ENCODE results near the gene NFIC. TPM values are rescaled to one million over a fixed set of nuclear protein-coding genes. Genes with fewer than 3 reads are reported as not detected.
"Not testable (repeated sequence)": the region's sequence is repeated elsewhere in the genome, so short reads cannot be mapped to it uniquely, and the experiment has no call there.

NFIC gene
- total RNA-seq, 2 donors from 2014 or later: 10.4 to 23.1 TPM

DNA sequence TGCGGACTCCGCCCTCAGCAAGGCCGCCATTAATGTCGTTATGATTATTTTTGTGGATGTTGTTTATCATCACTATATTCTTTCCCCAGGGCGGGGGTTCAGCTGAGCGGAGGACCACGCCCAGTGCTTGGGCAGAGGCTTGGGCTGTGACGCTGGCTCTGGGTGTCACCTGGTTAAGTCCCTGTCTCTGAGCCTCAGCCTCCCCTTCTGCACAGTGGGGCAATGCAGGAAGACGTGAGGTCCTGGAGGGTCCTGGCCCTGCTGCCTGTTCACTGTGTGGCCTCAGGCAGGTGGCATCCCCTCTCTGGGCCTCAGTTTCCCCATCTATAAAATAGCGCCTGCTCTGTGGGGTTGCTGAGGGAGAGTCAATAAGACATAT, 32.5 kb downstream of the NFIC start:
- H3K36me3 Mint-ChIP-seq: no peaks in the 10 kb centered on the region
- ATAC-seq: no peak
- no peak for DNase-seq (ENCODE audit: low spot score in 2 of 2)
- no peaks in the 10 kb centered on the region for H3K9me3 Mint-ChIP-seq
- no peak overlapping the region for H3K27ac Mint-ChIP-seq

DNA sequence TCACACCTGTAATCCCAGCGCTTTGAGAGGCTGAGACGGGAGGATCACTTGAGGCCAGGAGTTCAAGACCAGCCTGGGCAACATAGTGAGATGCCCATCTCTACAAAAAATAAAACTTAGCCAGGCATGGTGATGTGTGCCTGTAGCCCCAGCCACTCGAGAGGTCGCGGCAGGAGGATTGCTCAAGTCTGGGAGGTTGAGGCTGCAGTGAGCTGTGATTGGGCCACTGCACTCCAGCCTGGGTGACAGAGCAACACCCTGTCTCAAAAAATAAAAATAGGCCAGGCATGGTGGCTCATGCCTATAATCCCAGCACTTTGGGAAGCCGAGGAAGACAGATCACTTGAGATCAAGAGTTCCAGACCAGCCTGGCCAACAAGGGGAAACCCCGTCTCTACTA, 32.9 kb downstream of the NFIC start:
- ATAC-seq; H3K9me3 Mint-ChIP-seq; H3K27ac Mint-ChIP-seq; H3K36me3 Mint-ChIP-seq; DNase-seq (ENCODE audit: low spot score in 2 of 2): not testable (repeated sequence)

DNA sequence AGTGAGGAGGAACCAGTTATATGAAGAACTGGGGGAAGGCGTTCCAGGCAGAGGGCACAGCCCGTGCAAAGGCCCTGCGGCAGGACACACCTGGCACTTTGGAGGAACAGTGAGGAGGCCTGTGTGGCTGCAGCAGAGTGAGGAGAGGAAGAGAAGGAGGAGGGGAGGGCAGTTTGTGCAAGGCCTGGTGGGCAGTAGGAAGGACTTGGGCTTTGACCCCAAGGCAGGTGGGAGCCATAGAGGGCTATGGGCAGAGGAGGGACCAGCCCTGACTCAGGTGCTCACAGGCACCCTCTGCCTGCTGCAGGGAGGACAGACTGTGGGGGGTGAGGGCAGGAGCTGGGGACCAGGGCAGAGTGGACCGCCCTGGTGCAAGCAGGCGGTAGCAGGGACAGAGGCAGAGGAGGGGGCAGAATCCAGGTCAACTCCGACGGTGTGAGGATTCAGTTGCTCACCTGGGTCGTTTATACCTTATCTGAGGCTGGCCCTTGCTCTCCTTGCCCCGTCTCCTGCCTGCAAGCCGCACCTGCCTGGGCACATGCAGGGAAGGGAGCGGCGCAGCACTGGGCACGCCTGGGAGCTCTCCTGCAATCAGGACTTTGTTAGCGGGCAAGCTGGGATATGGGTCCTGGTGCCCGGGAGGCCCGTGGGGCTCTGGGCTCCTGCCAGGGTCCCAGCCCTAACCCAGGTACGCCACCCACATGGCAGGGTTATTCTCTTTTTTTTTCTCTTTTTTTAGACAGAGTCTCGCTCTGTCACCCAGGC, 34.8 kb downstream of the NFIC start:
- DNase-seq (ENCODE audit: low spot score in 2 of 2) (no peak), ATAC-seq (no peak)
- Mint-ChIP-seq H3K9me3 (no peaks in the 10 kb centered on the region), H3K36me3 (no peaks in the 10 kb centered on the region), H3K27ac (no peak overlapping the region)

DNA sequence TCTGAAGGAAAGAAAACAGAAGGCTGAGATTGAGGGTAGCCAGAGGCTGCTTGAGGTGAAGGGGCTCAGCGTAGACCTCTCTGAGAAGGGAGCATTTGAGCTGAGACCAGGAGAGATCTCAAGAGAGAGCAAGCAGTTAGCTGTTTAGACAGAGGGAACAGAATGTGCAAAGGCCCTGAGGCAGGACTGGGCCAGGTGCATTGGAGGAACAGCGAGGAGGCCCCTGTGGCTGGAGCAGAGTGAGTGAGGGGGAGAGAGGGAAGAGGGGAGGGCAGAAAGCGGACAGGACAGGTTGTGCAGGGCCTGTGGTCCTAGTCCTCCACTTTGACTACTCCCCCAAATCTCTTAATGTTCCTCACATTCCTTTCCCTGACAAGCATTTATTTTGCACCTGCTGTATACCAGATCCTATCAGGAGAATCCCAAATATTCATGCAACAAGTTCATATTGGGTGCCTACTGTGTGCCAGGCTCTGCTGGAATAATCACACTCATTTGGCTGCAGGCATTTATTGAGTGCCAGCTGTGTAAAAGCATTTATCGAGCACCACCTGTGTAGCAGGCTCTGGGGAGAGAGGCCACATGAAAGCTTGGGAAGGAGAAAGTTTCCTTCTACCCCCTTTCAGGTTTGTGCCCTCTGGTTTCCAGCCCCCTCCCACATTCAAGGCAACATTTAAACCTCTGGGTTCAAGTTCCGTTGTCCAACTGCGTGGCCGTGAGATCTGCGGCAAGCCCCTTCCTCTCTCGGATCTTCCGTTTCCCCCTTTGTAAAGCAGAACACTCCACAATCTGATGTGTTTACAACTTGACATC, 36.5 kb downstream of the NFIC start:
- H3K9me3 Mint-ChIP-seq: no peaks in the 10 kb centered on the region
- no peak for ATAC-seq
- no peak for DNase-seq (ENCODE audit: low spot score in 2 of 2)
- no peaks in the 10 kb centered on the region for H3K36me3 Mint-ChIP-seq
- peak overlapping the region in 1 of 2 donors; percentile 33 for H3K27ac Mint-ChIP-seq

DNA sequence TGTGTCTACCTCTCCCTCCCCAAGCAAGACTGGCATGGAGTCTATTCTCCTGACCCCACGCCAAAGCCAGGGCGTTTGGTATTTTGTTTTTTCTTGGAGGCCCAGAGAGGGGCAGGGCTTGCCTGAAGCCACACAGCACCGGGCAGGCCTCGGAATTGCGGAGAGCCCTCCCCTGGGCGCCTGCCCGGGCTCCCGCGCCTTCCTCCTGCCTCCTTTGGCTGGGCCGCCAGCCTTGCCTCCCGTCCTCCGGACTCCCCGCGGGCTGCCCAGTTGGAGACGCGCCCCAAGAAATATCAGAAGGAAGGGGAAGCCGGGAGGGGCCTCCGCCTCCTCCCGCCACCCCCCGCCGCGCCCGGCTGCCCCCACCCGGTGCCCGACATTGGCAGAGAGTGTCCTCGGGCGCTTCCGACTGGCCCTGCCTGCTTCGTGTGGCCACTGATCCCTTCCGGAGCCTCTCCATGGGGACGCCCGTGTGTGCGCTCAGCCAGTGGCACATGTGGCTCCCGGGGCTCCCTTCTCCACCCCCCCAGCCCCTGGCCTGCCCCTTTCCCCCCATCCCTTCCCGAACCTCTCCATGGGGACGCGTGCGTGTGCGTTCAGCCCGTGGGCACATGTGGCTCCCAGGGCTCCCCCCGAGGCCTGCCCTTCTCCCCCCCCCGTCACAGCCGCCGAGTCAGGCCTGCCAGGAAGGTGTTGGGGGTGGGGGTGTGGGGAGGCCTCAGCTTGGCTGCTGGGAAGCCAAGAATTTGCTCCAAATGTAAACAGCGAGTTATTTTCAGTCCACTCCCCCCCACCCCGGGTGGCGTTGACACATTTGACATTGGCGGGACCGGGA, 37.3 kb downstream of the NFIC start:
- no peak for ATAC-seq
- Mint-ChIP-seq H3K9me3 (no peaks in the 10 kb centered on the region), H3K27ac (no peak overlapping the region), H3K36me3 (no peaks in the 10 kb centered on the region)
- DNase-seq (ENCODE audit: low spot score in 2 of 2): no peak

- Mint-ChIP-seq H3K27ac (no peak overlapping the region), H3K36me3 (no peaks in the 10 kb centered on the region), H3K9me3 (no peaks in the 10 kb centered on the region)
- ATAC-seq: no peak
- DNase-seq (ENCODE audit: low spot score in 2 of 2): no peak
Measured at GRCh38 chr19:3404324-3405260, 38.2 kb downstream of the NFIC start.

DNA sequence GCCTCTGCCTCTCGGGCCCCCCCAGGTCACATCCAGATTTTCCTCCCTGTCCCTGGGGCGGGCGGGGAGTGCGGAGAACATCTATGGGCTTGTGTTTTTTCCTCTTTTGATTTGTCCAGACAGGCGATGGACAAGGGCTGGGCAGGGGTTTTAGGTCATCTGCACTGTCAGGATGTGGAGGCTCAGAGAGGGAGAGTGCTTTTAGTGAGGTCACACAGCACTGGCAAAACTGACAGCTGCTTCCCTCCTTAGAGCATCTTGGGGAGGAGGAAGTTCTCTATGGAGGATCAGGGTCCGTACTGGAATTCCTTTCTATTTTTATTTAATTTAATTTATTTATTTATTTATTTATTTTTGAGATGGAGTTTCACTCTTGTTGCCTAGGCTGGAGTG, 38.9 kb downstream of the NFIC start:
- Mint-ChIP-seq H3K27ac (no peak overlapping the region), H3K9me3 (no peaks in the 10 kb centered on the region), H3K36me3 (no peaks in the 10 kb centered on the region)
- no peak for ATAC-seq
- no peak for DNase-seq (ENCODE audit: low spot score in 2 of 2)

DNA sequence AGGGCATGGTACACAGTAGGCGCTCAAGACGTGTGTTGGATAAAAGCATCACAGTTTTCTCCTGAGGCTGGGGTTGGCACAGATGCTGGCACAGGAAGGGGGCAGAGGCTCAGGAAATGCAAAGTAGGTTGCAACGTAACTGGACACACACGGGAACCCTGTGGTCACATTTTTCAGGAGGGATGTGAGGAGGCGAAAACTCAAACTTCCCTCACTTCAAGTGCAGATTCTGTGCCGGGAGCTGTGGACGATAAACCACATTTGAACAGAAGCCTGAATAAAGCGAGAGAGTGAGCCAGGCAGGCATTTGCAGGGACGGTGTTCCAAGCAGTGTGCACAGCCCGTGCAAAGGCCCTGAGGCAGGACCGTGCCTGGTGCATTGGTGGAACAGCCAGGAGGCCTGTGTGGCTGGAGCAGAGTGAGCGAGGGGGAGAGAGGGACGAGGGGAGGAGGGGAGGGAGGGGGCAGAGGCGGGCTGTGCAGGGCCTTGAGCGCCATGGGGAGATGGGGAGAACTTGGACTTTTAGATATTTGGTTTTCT, 40.3 kb downstream of the NFIC start:
- H3K36me3 Mint-ChIP-seq: no peaks in the 10 kb centered on the region
- peak overlapping the region in 1 of 2 donors; percentile 9 for H3K27ac Mint-ChIP-seq
- no peak for DNase-seq (ENCODE audit: low spot score in 2 of 2)
- no peaks in the 10 kb centered on the region for H3K9me3 Mint-ChIP-seq
- ATAC-seq: no peak

GRCh38 chr19:3407556-3408516, 41.5 kb downstream of the NFIC start:
- Mint-ChIP-seq H3K27ac (peak overlapping the region in 1 of 2 donors; percentile 36), H3K36me3 (no peaks in the 10 kb centered on the region), H3K9me3 (no peaks in the 10 kb centered on the region)
- DNase-seq (ENCODE audit: low spot score in 2 of 2) (no peak), ATAC-seq (no peak)

DNA sequence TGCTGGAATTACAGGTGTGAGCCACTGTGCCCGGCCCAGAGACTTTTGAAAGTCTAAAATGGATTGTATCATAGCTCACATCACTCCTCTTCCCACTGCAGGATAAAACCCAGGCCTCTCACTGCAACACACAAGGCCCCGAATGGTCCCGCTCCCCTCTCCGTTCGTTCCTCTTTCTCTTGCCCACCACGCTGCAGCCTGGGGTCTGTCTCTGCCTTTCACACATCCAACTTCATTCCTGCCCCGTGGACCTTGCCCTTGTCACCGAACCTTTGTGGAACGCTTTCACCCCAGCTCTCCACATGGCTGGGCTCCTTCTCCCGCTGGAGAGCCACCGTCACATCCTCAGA, 42.6 kb downstream of the NFIC start:
- peak overlapping the region in 1 of 2 donors; percentile 72 for H3K27ac Mint-ChIP-seq
- DNase-seq (ENCODE audit: low spot score in 2 of 2): no peak
- ATAC-seq: no peak
- H3K9me3 Mint-ChIP-seq: no peaks in the 10 kb centered on the region
- H3K36me3 Mint-ChIP-seq: no peaks in the 10 kb centered on the region

DNA sequence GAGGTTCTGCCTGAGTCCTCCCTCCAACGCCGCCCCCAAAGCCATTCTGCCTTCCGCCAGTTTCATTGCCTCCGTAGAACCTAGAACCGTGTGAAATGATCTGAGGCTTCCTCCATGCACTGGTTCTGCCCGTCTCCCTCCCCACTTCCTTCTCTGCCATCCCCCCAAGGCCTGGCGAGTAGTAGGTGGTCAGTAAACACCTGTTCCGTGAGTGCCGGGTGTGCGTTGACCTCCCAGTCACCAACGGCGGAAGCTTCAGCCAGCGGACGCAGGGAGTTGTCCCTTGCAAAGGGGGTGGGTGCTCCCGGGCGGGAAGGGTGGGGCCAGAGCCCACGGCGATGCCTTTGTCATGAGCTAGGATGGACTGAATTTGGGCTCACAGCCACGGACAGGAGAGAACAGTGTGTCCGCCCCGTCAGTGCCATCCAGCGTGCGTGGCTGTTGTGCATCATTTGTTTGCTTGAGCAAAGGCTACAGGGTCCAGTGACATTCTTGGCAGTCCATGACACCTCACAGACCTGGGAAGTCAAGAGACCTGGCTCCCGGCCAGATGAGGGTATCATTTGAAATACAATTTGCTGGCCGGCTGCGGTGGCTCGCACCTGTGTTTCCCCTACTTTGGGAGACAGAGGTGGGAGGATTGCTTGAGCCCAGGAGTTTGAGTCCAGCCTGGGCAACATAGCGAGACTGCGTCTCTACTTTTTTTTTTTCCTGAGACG, 43.1 kb downstream of the NFIC start:
- DNase-seq (ENCODE audit: low spot score in 2 of 2) (no peak), ATAC-seq (no peak)
- peak overlapping the region in 1 of 2 donors; percentile 72 for H3K27ac Mint-ChIP-seq
- no peaks in the 10 kb centered on the region for H3K36me3 Mint-ChIP-seq
- H3K9me3 Mint-ChIP-seq: no peaks in the 10 kb centered on the region

- ATAC-seq (no peak), DNase-seq (ENCODE audit: low spot score in 2 of 2) (no peak)
- Mint-ChIP-seq H3K36me3 (no peaks in the 10 kb centered on the region), H3K27ac (peak overlapping the region in 1 of 2 donors; percentile 80), H3K9me3 (no peaks in the 10 kb centered on the region)
Measured at GRCh38 chr19:3411636-3412035, 45.3 kb downstream of the NFIC start.

DNA sequence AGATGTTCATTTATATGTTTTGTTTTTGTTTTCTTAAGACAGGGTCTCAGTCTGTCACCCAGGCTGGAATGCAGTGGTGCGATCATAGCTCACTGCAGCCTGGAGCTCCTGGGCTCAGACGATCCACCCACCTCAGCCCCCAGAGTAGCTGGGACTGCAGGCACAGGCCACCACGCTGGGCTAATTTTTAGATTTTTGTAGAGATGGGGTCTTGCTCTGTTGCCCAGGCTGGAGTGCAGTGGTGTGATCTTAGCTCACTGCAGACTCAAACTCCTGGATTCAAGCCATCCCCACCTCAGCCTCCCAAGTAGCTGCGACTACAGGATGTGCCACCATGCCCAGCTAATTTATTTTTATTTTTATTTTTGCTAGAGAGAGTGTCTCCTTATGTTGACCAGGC, 45.7 kb downstream of the NFIC start:
- ATAC-seq (no peak), DNase-seq (ENCODE audit: low spot score in 2 of 2) (no peak)
- Mint-ChIP-seq H3K36me3 (no peaks in the 10 kb centered on the region), H3K27ac (no peak overlapping the region), H3K9me3 (no peaks in the 10 kb centered on the region)

DNA sequence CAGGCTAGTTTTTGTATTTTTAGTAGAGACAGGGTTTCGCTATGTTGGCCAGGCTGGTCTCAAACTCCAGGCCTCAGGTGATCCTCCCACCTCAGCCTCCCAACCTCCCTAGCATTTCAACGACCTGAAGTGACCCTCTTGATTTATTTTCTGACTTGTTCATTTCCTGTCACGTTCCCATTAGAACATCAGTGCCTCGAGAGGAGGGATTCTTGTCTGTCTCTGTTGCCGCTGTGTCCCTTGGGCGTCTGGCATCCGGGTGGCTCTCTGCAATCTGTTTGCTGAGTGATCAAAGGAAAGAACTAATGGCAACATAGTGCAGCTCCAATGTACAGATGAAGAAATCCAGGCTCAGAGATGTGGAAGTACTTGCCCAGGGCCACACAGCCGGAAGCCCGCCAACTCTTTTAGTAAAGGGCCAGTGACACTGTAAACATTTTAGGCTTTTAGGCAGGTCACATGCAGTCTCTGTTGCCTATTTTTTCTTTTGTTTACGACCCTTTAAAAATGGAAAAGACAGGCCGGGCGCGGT, 47.5 kb downstream of the NFIC start:
- Mint-ChIP-seq H3K9me3 (no peaks in the 10 kb centered on the region), H3K27ac (no peak overlapping the region), H3K36me3 (no peaks in the 10 kb centered on the region)
- no peak for ATAC-seq
- DNase-seq (ENCODE audit: low spot score in 2 of 2): no peak

Measured in activated naive CD4-positive, alpha-beta T cell treated with anti-CD3 and anti-CD28 coated beads, Interleukin-2, amount 50 U/mL, for 72 hours (primary cell).